LNCaP clone FGC (cell line): ENCODE results near the gene FBXO10.

ENCODE experiments used
- DNase-seq: peaks from one replicate; pipeline ENCODE4 v3.0.0-alpha.2; 2011; ENCODE audit warnings: low read depth
- H3K4me3 ChIP-seq: 2 replicates; pipeline ENCODE4 v1.5.1; 2011; ENCODE audit warnings: mild to moderate bottlenecking, low read depth, low read length, control low read depth
- CTCF ChIP-seq: IDR thresholded peaks from 2 replicates; pipeline ENCODE4 v1.5.1; 2012; ENCODE audit warnings: mild to moderate bottlenecking; ENCODE audit not compliant: control insufficient read depth, insufficient read depth; ENCODE audit errors: extremely low read depth

Gene FBXO10

GRCh38 chr9:37541465-37541864 is 34.7 kb downstream of the FBXO10 start:
- DNase-seq: no peak
- no peak for TF ChIP-seq CTCF

GRCh38 chr9:37540634-37541033 is 35.5 kb downstream of the FBXO10 start:
- TF ChIP-seq CTCF: peak; percentile 36
- peak; percentile 92 for DNase-seq
- H3K4me3 ChIP-seq: no peak overlapping the region

More at GRCh38 chr9:37541465-37541864, 34.7 kb downstream of the FBXO10 start:
- H3K4me3 ChIP-seq: no peak overlapping the region

GRCh38 chr9:37539634-37540033 is 36.5 kb downstream of the FBXO10 start:
- DNase-seq: no peak
- H3K4me3 ChIP-seq: no peak overlapping the region
- TF ChIP-seq CTCF: no peak

- TF ChIP-seq CTCF: no peak
- no peak overlapping the region for H3K4me3 ChIP-seq
- DNase-seq: no peak
These were observed 38.1 kb downstream of the FBXO10 start for GRCh38 chr9:37538099-37538498.

- H3K4me3 ChIP-seq: no peak overlapping the region
- no peak for TF ChIP-seq CTCF
- DNase-seq: no peak
These were observed 41.3 kb downstream of the FBXO10 start for GRCh38 chr9:37534901-37535300.

- no peak overlapping the region for H3K4me3 ChIP-seq
These were observed 41.8 kb downstream of the FBXO10 start for GRCh38 chr9:37534412-37534811.

GRCh38 chr9:37531699-37532098 is 44.5 kb downstream of the FBXO10 start:
- no peak for DNase-seq
- H3K4me3 ChIP-seq: no peak overlapping the region

More at GRCh38 chr9:37534412-37534811, 41.8 kb downstream of the FBXO10 start:
- DNase-seq: no peak
- TF ChIP-seq CTCF: no peak

More at GRCh38 chr9:37531699-37532098, 44.5 kb downstream of the FBXO10 start:
- TF ChIP-seq CTCF: no peak
